ENCODE data around the gene COPZ1.
A peak's percentile ranks its signal among the peaks of the same experiment; 100 is the strongest.

The COPZ1 gene

GRCh38 chr12:54296393-54297099 lies 28.4 kb upstream of the COPZ1 start:
- H3K36me3 ChIP-seq (ENCODE audit: control insufficient read depth, insufficient read depth, low read length): no peaks in the 10 kb centered on the region
- WGBS, 2 experiments: 90 to 94% methylated on average over 5 of the region's 5 CpGs
- H3K27me3 ChIP-seq (ENCODE audit: control insufficient read depth, insufficient read depth, low read length, poor library complexity, severe bottlenecking): no peaks in the 10 kb centered on the region
- H3K9me3 ChIP-seq (ENCODE audit: control insufficient read depth, low read length): no peaks in the 10 kb centered on the region
- no peak overlapping the region for H3K27ac ChIP-seq (ENCODE audit: insufficient read depth, low read depth, low read length, poor library complexity, severe bottlenecking)
- peaks cover 10% of the 10 kb centered on the region for H3K4me1 ChIP-seq (ENCODE audit: control insufficient read depth, insufficient read depth, low read length)
- H3K4me3 ChIP-seq (ENCODE audit: insufficient read depth, low read depth, low read length): no peak overlapping the region

GRCh38 chr12:54298904-54299303 lies 26.0 kb upstream of the COPZ1 start:
- WGBS, 2 experiments: 91 to 98% methylated on average over 5 of the region's 5 CpGs

GRCh38 chr12:54299515-54300224 lies 25.3 kb upstream of the COPZ1 start:
- Histone ChIP-seq H3K36me3 (ENCODE audit: control insufficient read depth, insufficient read depth, low read length) (no peaks in the 10 kb centered on the region), H3K27me3 (ENCODE audit: control insufficient read depth, insufficient read depth, low read length, poor library complexity, severe bottlenecking) (no peaks in the 10 kb centered on the region), H3K4me3 (ENCODE audit: insufficient read depth, low read depth, low read length) (no peak overlapping the region), H3K27ac (ENCODE audit: insufficient read depth, low read depth, low read length, poor library complexity, severe bottlenecking) (no peak overlapping the region), H3K9me3 (ENCODE audit: control insufficient read depth, low read length) (no peaks in the 10 kb centered on the region), H3K4me1 (ENCODE audit: control insufficient read depth, insufficient read depth, low read length) (peaks cover 18% of the 10 kb centered on the region)
- WGBS, 2 experiments: 75 to 78% methylated on average over 8 of the region's 8 CpGs

More at GRCh38 chr12:54298904-54299303, 26.0 kb upstream of the COPZ1 start:
- Histone ChIP-seq H3K4me1 (ENCODE audit: control insufficient read depth, insufficient read depth, low read length) (peaks cover 12% of the 10 kb centered on the region), H3K36me3 (ENCODE audit: control insufficient read depth, insufficient read depth, low read length) (no peaks in the 10 kb centered on the region), H3K27me3 (ENCODE audit: control insufficient read depth, insufficient read depth, low read length, poor library complexity, severe bottlenecking) (no peaks in the 10 kb centered on the region), H3K9me3 (ENCODE audit: control insufficient read depth, low read length) (no peaks in the 10 kb centered on the region), H3K27ac (ENCODE audit: insufficient read depth, low read depth, low read length, poor library complexity, severe bottlenecking) (no peak overlapping the region), H3K4me3 (ENCODE audit: insufficient read depth, low read depth, low read length) (no peak overlapping the region)

GRCh38 chr12:54300225-54300731 lies 24.7 kb upstream of the COPZ1 start:
- Histone ChIP-seq H3K9me3 (ENCODE audit: control insufficient read depth, low read length) (no peaks in the 10 kb centered on the region), H3K4me1 (ENCODE audit: control insufficient read depth, insufficient read depth, low read length) (peaks cover 18% of the 10 kb centered on the region), H3K36me3 (ENCODE audit: control insufficient read depth, insufficient read depth, low read length) (no peaks in the 10 kb centered on the region), H3K27ac (ENCODE audit: insufficient read depth, low read depth, low read length, poor library complexity, severe bottlenecking) (no peak overlapping the region), H3K27me3 (ENCODE audit: control insufficient read depth, insufficient read depth, low read length, poor library complexity, severe bottlenecking) (no peaks in the 10 kb centered on the region), H3K4me3 (ENCODE audit: insufficient read depth, low read depth, low read length) (peak overlapping the region; percentile 26)
- 56 to 73% methylated on average over 3 of the region's 3 CpGs for WGBS, 2 experiments

GRCh38 chr12:54300732-54301427 lies 24.1 kb upstream of the COPZ1 start, which contains the start of gene NFE2:
NFE2 (minus strand) TSS chr12:54301015; CDS start chr12:54295248, 5,767 bp downstream.
- WGBS, 2 experiments: 2 to 4% methylated on average over 25 of the region's 26 CpGs
- Histone ChIP-seq H3K9me3 (ENCODE audit: control insufficient read depth, low read length) (no peaks in the 10 kb centered on the region), H3K27me3 (ENCODE audit: control insufficient read depth, insufficient read depth, low read length, poor library complexity, severe bottlenecking) (no peaks in the 10 kb centered on the region), H3K27ac (ENCODE audit: insufficient read depth, low read depth, low read length, poor library complexity, severe bottlenecking) (no peak within 1 kb of the TSS), H3K4me3 (ENCODE audit: insufficient read depth, low read depth, low read length) (peak within 1 kb of the TSS; percentile 26), H3K36me3 (ENCODE audit: control insufficient read depth, insufficient read depth, low read length) (no peaks in the 10 kb centered on the region), H3K4me1 (ENCODE audit: control insufficient read depth, insufficient read depth, low read length) (peaks cover 18% of the 10 kb centered on the region)

GRCh38 chr12:54301428-54302048 lies 23.4 kb upstream of the COPZ1 start:
- 23 to 25% methylated on average over 1 of the region's 1 CpG for WGBS, 2 experiments
- Histone ChIP-seq H3K9me3 (ENCODE audit: control insufficient read depth, low read length) (no peaks in the 10 kb centered on the region), H3K4me1 (ENCODE audit: control insufficient read depth, insufficient read depth, low read length) (peaks cover 18% of the 10 kb centered on the region), H3K27me3 (ENCODE audit: control insufficient read depth, insufficient read depth, low read length, poor library complexity, severe bottlenecking) (no peaks in the 10 kb centered on the region), H3K36me3 (ENCODE audit: control insufficient read depth, insufficient read depth, low read length) (no peaks in the 10 kb centered on the region), H3K4me3 (ENCODE audit: insufficient read depth, low read depth, low read length) (peak overlapping the region; percentile 13), H3K27ac (ENCODE audit: insufficient read depth, low read depth, low read length, poor library complexity, severe bottlenecking) (no peak overlapping the region)

GRCh38 chr12:54303640-54304039 lies 21.3 kb upstream of the COPZ1 start:
- Histone ChIP-seq H3K4me3 (ENCODE audit: insufficient read depth, low read depth, low read length) (no peak overlapping the region), H3K36me3 (ENCODE audit: control insufficient read depth, insufficient read depth, low read length) (no peaks in the 10 kb centered on the region), H3K9me3 (ENCODE audit: control insufficient read depth, low read length) (no peaks in the 10 kb centered on the region), H3K27me3 (ENCODE audit: control insufficient read depth, insufficient read depth, low read length, poor library complexity, severe bottlenecking) (no peaks in the 10 kb centered on the region), H3K4me1 (ENCODE audit: control insufficient read depth, insufficient read depth, low read length) (peaks cover 18% of the 10 kb centered on the region), H3K27ac (ENCODE audit: insufficient read depth, low read depth, low read length, poor library complexity, severe bottlenecking) (no peak overlapping the region)

GRCh38 chr12:54304187-54304810 lies 20.6 kb upstream of the COPZ1 start:
- Histone ChIP-seq H3K27ac (ENCODE audit: insufficient read depth, low read depth, low read length, poor library complexity, severe bottlenecking) (no peak overlapping the region), H3K9me3 (ENCODE audit: control insufficient read depth, low read length) (no peaks in the 10 kb centered on the region), H3K4me3 (ENCODE audit: insufficient read depth, low read depth, low read length) (no peak overlapping the region), H3K4me1 (ENCODE audit: control insufficient read depth, insufficient read depth, low read length) (peaks cover 18% of the 10 kb centered on the region), H3K36me3 (ENCODE audit: control insufficient read depth, insufficient read depth, low read length) (no peaks in the 10 kb centered on the region), H3K27me3 (ENCODE audit: control insufficient read depth, insufficient read depth, low read length, poor library complexity, severe bottlenecking) (no peaks in the 10 kb centered on the region)
- 42 to 45% methylated on average over 12 of the region's 12 CpGs for WGBS, 2 experiments

- Histone ChIP-seq H3K4me3 (ENCODE audit: insufficient read depth, low read depth, low read length) (no peak overlapping the region), H3K36me3 (ENCODE audit: control insufficient read depth, insufficient read depth, low read length) (no peaks in the 10 kb centered on the region), H3K27me3 (ENCODE audit: control insufficient read depth, insufficient read depth, low read length, poor library complexity, severe bottlenecking) (no peaks in the 10 kb centered on the region), H3K9me3 (ENCODE audit: control insufficient read depth, low read length) (no peaks in the 10 kb centered on the region), H3K4me1 (ENCODE audit: control insufficient read depth, insufficient read depth, low read length) (peaks cover 6% of the 10 kb centered on the region), H3K27ac (ENCODE audit: insufficient read depth, low read depth, low read length, poor library complexity, severe bottlenecking) (no peak overlapping the region)
- 88 to 89% methylated on average over 8 of the region's 8 CpGs for WGBS, 2 experiments
These were observed 17.8 kb upstream of the COPZ1 start for GRCh38 chr12:54306925-54307741.
